Endothelial cell of umbilical vein (primary cell): ENCODE data around the gene ASB2. TPM values are rescaled to one million over a fixed set of nuclear protein-coding genes. Genes with fewer than 3 reads are reported as not detected.

Experiments used
- BruUV-seq: library from RNA; stranded (reverse); fragments of 400-500 nt; replicated peaks from 2 replicates; lab custom pipeline; 2021; lab: Mats Ljungman, UMichigan
- CTCF ChIA-PET: fragments of 300-600, 350-600 bp; sonication (Branson Sonifier 250); formaldehyde crosslinking; loops from one replicate; lab custom pipeline; 2021; ENCODE audit warnings: antibody characterized with exemption, inconsistent platforms; lab: Charles Lee
- POLR2A ChIA-PET: fragments of 300-600, 350-600 bp; sonication (Branson Sonifier 250); formaldehyde crosslinking; loops from one replicate; lab custom pipeline; 2021; ENCODE audit warnings: antibody characterized with exemption, inconsistent platforms; lab: Charles Lee
- DNase-seq: peaks from one replicate; pipeline ENCODE4 v3.0.0-alpha.2; 2011; ENCODE audit warnings: low read depth, low spot score
- FAIRE-seq: peaks from 2 replicates; lab custom pipeline; 2011; peaks lifted over from hg19 to GRCh38; lab: Jason Lieb, UNC
- H2AFZ ChIP-seq: 2 replicates; pipeline ENCODE4 v1.6.0; 2012; ENCODE audit warnings: low read depth, low read length, control low read depth, inconsistent platforms
- H3K27ac ChIP-seq: 2 replicates; pipeline ENCODE4 v1.5.1; 2011; ENCODE audit warnings: low read depth, mild to moderate bottlenecking, control low read depth, low read length, moderate library complexity; ENCODE audit not compliant: insufficient read depth
- H3K27me3 ChIP-seq, 2 experiments: 2 replicates each; pipeline versions ENCODE4 v1.6.0 to v1.6.1; 2011; ENCODE audit warnings: low read length in 2 of 2, mixed read lengths in 1 of 2; ENCODE audit not compliant: control insufficient read depth in 2 of 2, insufficient read depth in 2 of 2
- H3K36me3 ChIP-seq, 2 experiments: 2 replicates in 1 of 2; 3 replicates in 1 of 2; pipeline ENCODE4 v1.5.1; 2011; ENCODE audit warnings: low read length in 2 of 2, mild to moderate bottlenecking in 1 of 2, moderate library complexity in 1 of 2; ENCODE audit not compliant: control insufficient read depth in 2 of 2, insufficient read depth in 2 of 2; ENCODE audit errors: extremely low read depth in 1 of 2
- H3K4me1 ChIP-seq: 3 replicates; pipeline ENCODE4 v1.5.1; 2011; ENCODE audit warnings: mild to moderate bottlenecking, low read length; ENCODE audit not compliant: control insufficient read depth, insufficient read depth; ENCODE audit errors: extremely low read depth
- H3K4me2 ChIP-seq: 2 replicates; pipeline ENCODE4 v1.6.1; 2011; ENCODE audit warnings: low read length, control low read depth, mixed read lengths; ENCODE audit not compliant: insufficient read depth
- H3K4me3 ChIP-seq, 3 experiments: fragments of 200-600 bp in 1 of 3; sonication (generic), shearing (Covaris generic) in 1 of 3; replicated peaks in 1 of 3; 2 replicates each; pipeline ENCODE4 v1.5.1; 2011 to 2016; ENCODE audit warnings: control low read depth in 3 of 3, low read length in 3 of 3, mild to moderate bottlenecking in 2 of 3, inconsistent platforms in 1 of 3, low read depth in 1 of 3, moderate library complexity in 1 of 3; ENCODE audit not compliant: insufficient read depth in 1 of 3
- H3K79me2 ChIP-seq: 2 replicates; pipeline ENCODE4 v1.6.0; 2012; ENCODE audit warnings: low read length, inconsistent platforms; ENCODE audit not compliant: control insufficient read depth, insufficient read depth
- H3K9ac ChIP-seq: replicated peaks from 2 replicates; pipeline ENCODE3; 2011; ENCODE audit warnings: low read length, control low read depth; ENCODE audit not compliant: insufficient read depth; ENCODE audit errors: extremely low read depth
- H3K9me1 ChIP-seq: replicated peaks from 3 replicates; pipeline ENCODE4 v1.6.0; 2011; ENCODE audit warnings: mild to moderate bottlenecking, low read length; ENCODE audit not compliant: control insufficient read depth, insufficient read depth; ENCODE audit errors: extremely low read depth
- H3K9me3 ChIP-seq: replicated peaks from 2 replicates; pipeline ENCODE4 v1.5.1; 2012; ENCODE audit warnings: low read length, inconsistent platforms; ENCODE audit not compliant: control insufficient read depth, insufficient read depth
- H4K20me1 ChIP-seq: replicated peaks from 2 replicates; pipeline ENCODE3; 2011; ENCODE audit warnings: mild to moderate bottlenecking, low read length; ENCODE audit not compliant: control insufficient read depth, insufficient read depth; ENCODE audit errors: extremely low read depth
- EZH2 ChIP-seq: IDR thresholded peaks from 2 replicates; pipeline ENCODE4 v1.6.1; 2012; ENCODE audit warnings: borderline replicate concordance, low read depth, mild to moderate bottlenecking, moderate library complexity, low read length, inconsistent platforms; ENCODE audit not compliant: severe bottlenecking
- FOS ChIP-seq: IDR thresholded peaks from 2 replicates; pipeline ENCODE4 v1.6.1; 2011; ENCODE audit warnings: mild to moderate bottlenecking, low read length, moderate library complexity, borderline replicate concordance; ENCODE audit not compliant: insufficient read depth
- GATA2 ChIP-seq: IDR thresholded peaks from 2 replicates; pipeline ENCODE4 v1.7.0; 2011; ENCODE audit warnings: low read depth, mild to moderate bottlenecking, moderate library complexity, mixed read lengths, low read length; ENCODE audit not compliant: insufficient read length, insufficient read depth
- JUN ChIP-seq: IDR thresholded peaks from 2 replicates; pipeline ENCODE4 v1.6.1; 2011; ENCODE audit warnings: borderline replicate concordance, low read depth; ENCODE audit not compliant: insufficient read length, insufficient read depth
- MYC ChIP-seq: IDR thresholded peaks from one replicate; pipeline ENCODE4 v1.6.1; 2011; ENCODE audit warnings: mild to moderate bottlenecking, low read depth, low read length
- POLR2A ChIP-seq: IDR thresholded peaks from 2 replicates; pipeline ENCODE4 v1.6.1; 2012; ENCODE audit warnings: low read depth, mild to moderate bottlenecking, control low read depth, low read length
- POLR2AphosphoS5 ChIP-seq: IDR thresholded peaks from 2 replicates; pipeline ENCODE4 v1.6.1; 2012; ENCODE audit warnings: low read depth, mild to moderate bottlenecking, control low read depth, low read length, moderate library complexity; ENCODE audit not compliant: insufficient read depth
- dilution Hi-C: fragments of 300-500 bp; cut with MboI; formaldehyde crosslinking; loops from one replicate; pipeline ENCODE4 v1.15.0; 2019; ENCODE audit warnings: low sequenced_read_pairs; ENCODE audit not compliant: extremely low pct_ligation_motif_present
- intact Hi-C: fragments of 100-400 bp; cut with micrococcal nuclease; formaldehyde crosslinking; loops from one replicate; pipeline ENCODE4 v1.10.0; 2022
- polyA plus RNA-seq, 4 experiments: library from polyadenylated mRNA; depleted of rRNA in 3 of 4; stranded (reverse) in 3 of 4; unstranded in 1 of 4; fragments of >200 nt; gene quantifications; 2 replicates each; pipeline versions ENCODE4 v1.2.1 to v1.2.3, GENCODE V29; 2011 to 2012; ENCODE audit warnings: missing spikeins in 1 of 4
- total RNA-seq: library from RNA; stranded (reverse); gene quantifications from 2 replicates; pipeline ENCODE4 v1.2.3, GENCODE V29; 2021
- TF ChIP-seq, protein P1 (sequence below), 2 donors: IDR thresholded peaks; 1 replicate in 1 of 2; 2 replicates in 1 of 2; pipeline ENCODE4 v1.5.1; 2011; ENCODE audit warnings: low read length in 2 of 2, mild to moderate bottlenecking in 2 of 2, moderate library complexity in 2 of 2, control low read depth in 1 of 2, inconsistent platforms in 1 of 2, low read depth in 1 of 2; ENCODE audit not compliant: insufficient read depth in 1 of 2; ENCODE audit errors: extremely low read depth in 1 of 2
- TF ChIP-seq, protein P2 (sequence below): IDR thresholded peaks from 2 replicates; pipeline ENCODE4 v1.6.1; 2011; ENCODE audit not compliant: insufficient read depth, insufficient read length

The ASB2 gene
- total and polyA plus RNA-seq, 2 donors (not counting 3 experiments of a cell fraction or from before 2014, with no cell fraction given): not detected

DNA sequence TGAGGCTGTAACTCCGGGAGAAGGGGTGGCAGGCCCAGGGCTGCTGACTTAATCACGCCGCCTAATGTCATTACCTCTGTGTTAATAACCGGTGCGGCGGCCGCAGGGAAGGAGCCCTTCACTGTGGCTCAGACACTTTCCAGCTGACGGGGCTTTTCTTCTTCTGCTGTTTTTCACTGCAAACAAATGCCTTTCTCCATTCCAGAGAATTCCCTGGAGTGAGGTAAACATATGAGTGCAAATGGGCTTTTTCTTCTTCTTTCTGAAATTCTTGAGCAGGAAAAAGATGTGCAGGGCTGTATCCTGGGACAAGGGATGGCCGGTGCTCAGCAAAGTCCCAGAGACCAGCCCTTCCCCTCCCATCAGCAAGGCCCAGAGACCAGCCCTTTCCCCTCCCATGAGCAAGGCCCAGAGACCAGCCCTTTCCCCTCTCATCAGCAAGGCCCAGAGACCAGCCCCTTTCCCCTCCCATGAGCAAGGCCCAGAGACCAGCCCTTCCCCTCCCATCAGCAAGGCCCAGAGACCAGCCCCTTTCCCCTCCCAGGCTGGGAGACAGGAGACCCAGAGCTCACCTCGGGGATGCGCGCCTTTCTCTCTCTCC lies 82.6 kb downstream of the ASB2 start:
- no peak for DNase-seq
- no peak for FAIRE-seq
- ChIA-PET POLR2A (no interaction called here), CTCF (interaction anchor here (0.7 to 0.8 kb wide), 3 partner anchors 20 to 781 kb away, joined by 3 read pairs; no protein-coding TSS in a partner anchor)
- H3K36me3 ChIP-seq: no peaks in the 10 kb centered on the region
- TF ChIP-seq MYC: no peak
- TF ChIP-seq FOS: no peak
- no peak for TF ChIP-seq GATA2
- TF ChIP-seq EZH2: no peak
- TF ChIP-seq, protein P1, sequence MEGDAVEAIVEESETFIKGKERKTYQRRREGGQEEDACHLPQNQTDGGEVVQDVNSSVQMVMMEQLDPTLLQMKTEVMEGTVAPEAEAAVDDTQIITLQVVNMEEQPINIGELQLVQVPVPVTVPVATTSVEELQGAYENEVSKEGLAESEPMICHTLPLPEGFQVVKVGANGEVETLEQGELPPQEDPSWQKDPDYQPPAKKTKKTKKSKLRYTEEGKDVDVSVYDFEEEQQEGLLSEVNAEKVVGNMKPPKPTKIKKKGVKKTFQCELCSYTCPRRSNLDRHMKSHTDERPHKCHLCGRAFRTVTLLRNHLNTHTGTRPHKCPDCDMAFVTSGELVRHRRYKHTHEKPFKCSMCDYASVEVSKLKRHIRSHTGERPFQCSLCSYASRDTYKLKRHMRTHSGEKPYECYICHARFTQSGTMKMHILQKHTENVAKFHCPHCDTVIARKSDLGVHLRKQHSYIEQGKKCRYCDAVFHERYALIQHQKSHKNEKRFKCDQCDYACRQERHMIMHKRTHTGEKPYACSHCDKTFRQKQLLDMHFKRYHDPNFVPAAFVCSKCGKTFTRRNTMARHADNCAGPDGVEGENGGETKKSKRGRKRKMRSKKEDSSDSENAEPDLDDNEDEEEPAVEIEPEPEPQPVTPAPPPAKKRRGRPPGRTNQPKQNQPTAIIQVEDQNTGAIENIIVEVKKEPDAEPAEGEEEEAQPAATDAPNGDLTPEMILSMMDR (IDR thresholded peaks at IDR 0.05; ENCODE audit: extremely low read depth in 1 of 2, insufficient read depth in 1 of 2, low read depth in 1 of 2, low read length in 2 of 2): no peak
- TF ChIP-seq, protein P2, sequence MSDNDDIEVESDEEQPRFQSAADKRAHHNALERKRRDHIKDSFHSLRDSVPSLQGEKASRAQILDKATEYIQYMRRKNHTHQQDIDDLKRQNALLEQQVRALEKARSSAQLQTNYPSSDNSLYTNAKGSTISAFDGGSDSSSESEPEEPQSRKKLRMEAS: no peak
- TF ChIP-seq POLR2A: no peak
- no peak for TF ChIP-seq JUN
- no peak for TF ChIP-seq POLR2AphosphoS5
- no peaks in the 10 kb centered on the region for H3K4me1 ChIP-seq
- no TSS peak for BruUV-seq
- no peaks in the 10 kb centered on the region for H4K20me1 ChIP-seq
- no peak overlapping the region for H3K4me3 ChIP-seq
- intact Hi-C loops: loop anchor here (1.0 to 5.0 kb wide), 2 partner anchors 238 to 776 kb away; partner anchors contain the start of gene ITPK1
- no peaks in the 10 kb centered on the region for H3K79me2 ChIP-seq
- no peak overlapping the region for H3K4me2 ChIP-seq
- H3K9me1 ChIP-seq: no peaks in the 10 kb centered on the region
- no peak overlapping the region for H3K9ac ChIP-seq
- dilution Hi-C loops: no loop called here
- H3K27me3 ChIP-seq: no peaks in the 10 kb centered on the region
- no peak overlapping the region for H2AFZ ChIP-seq
- no peaks in the 10 kb centered on the region for H3K9me3 ChIP-seq
- no peak overlapping the region for H3K27ac ChIP-seq
